GM23248 (cell line): Measurements from ENCODE around the gene DNAJB2.

Experiments used
- EZH2 ChIP-seq: fragments of 200-600 bp; sonication (generic); IDR thresholded peaks from 2 replicates; pipeline ENCODE4 v1.6.1; 2018; ENCODE audit warnings: antibody characterized with exemption, mild to moderate bottlenecking; ENCODE audit not compliant: insufficient read depth, poor library complexity, severe bottlenecking
- EZH2phosphoT487 ChIP-seq: fragments of 200-600 bp; sonication (generic); IDR thresholded peaks from 2 replicates; pipeline ENCODE4 v1.6.1; 2018; ENCODE audit warnings: antibody characterized with exemption, moderate library complexity, mild to moderate bottlenecking, low read depth; ENCODE audit not compliant: insufficient read depth

GRCh38 chr2:219279916-219280516 is 850 bp downstream of the DNAJB2 start:
- TF ChIP-seq EZH2: no peak
- TF ChIP-seq EZH2phosphoT487: no peak
